H1 (cell line): ENCODE data around the gene MMAB. TPM values are rescaled to one million over a fixed set of nuclear protein-coding genes. Genes with fewer than 3 reads are reported as not detected.

Experiments used
- CTBP2 ChIP-seq: IDR thresholded peaks from 2 replicates; pipeline ENCODE4 v1.7.0; 2011; ENCODE audit warnings: borderline replicate concordance, mild to moderate bottlenecking, moderate library complexity, mixed read lengths, low read length; ENCODE audit not compliant: insufficient read depth, insufficient read length
- polyA plus RNA-seq, 7 experiments: library from polyadenylated mRNA; depleted of rRNA in 3 of 7; stranded (reverse) in 5 of 7; unstranded in 2 of 7; fragments of >200 nt in 5 of 7; fragments of 200-250 nt in 2 of 7; gene quantifications; 1 replicate in 5 of 7; 2 replicates in 1 of 7; 4 replicates in 1 of 7; pipeline versions ENCODE4 v1.2.1 to v1.2.3, GENCODE V29; 2011 to 2013; ENCODE audit warnings: missing spikeins in 2 of 7, mixed read lengths in 2 of 7
- total RNA-seq: library from RNA; stranded (reverse); fragmentation: NEBNext Ultra II Directional; extraction: Animal tissue kit (Norgen Biotek cat#: 25700); gene quantifications from 2 replicates; pipeline ENCODE4 v1.2.1, GENCODE V29; 2021

The MMAB gene
- total and polyA plus RNA-seq, 2 of the 8 experiments (the other 6 are each of a cell fraction or from before 2014, with no cell fraction given): 12.9 to 18.5 TPM

- TF ChIP-seq CTBP2: no peak
These were observed 31.3 kb downstream of the MMAB start (continued) for GRCh38 chr12:109542014-109542413.
